Pancreas (tissue), 10 donors: ENCODE results near the gene SORBS2. TPM values are rescaled to one million over a fixed set of nuclear protein-coding genes. Genes with fewer than 3 reads are reported as not detected.

Source experiments
- ATAC-seq, 4 donors: fragments of 200-7000 bp; cut with Tn5 transposase; one replicate each; pipeline versions ENCODE4 v1.8.0 to v1.9.1; 2020; ENCODE audit warnings: mild to moderate bottlenecking in 4 of 4, moderate library complexity in 4 of 4
- DNase-seq, 6 donors: peaks; one replicate each; pipeline ENCODE4 v3.0.0-alpha.2; 2020
- FAIRE-seq: peaks from 2 replicates; lab custom pipeline; 2012; peaks lifted over from hg19 to GRCh38; lab: Jason Lieb, UNC
- H3K27ac ChIP-seq, 4 donors: fragments of 200-600 bp; sonication (generic); 1 replicate in 3 of 4; 2 replicates in 1 of 4; pipeline versions ENCODE4 v1.5.0 to v1.8.0; 2020
- H3K27me3 ChIP-seq, 4 donors: fragments of 200-600 bp; one replicate each; pipeline ENCODE4 v1.8.0; 2021
- H3K36me3 ChIP-seq, 3 donors: fragments of 200-600 bp; sonication (generic) in 1 of 3; one replicate each; pipeline versions ENCODE4 v1.5.0 to v1.8.0; 2020 to 2021
- H3K4me1 ChIP-seq, 3 donors: fragments of 200-600 bp; one replicate each; pipeline ENCODE4 v1.8.0; 2021
- H3K4me3 ChIP-seq, 4 donors: fragments of 200-600 bp; sonication (generic) in 2 of 4; one replicate each; pipeline versions ENCODE4 v1.5.0 to v1.8.0; 2020 to 2021
- H3K9me3 ChIP-seq, 4 donors: fragments of 200-600 bp; one replicate each; pipeline ENCODE4 v1.8.0; 2021
- WGBS, 2 donors: extraction: QIAGEN DNeasy Blood & Tissue Kit; methylation state at CpG; one replicate each; pipeline ENCODE4 v1.1.7; 2013; 5-methylcytosine and 5-hydroxymethylcytosine counted together
- intact Hi-C, 3 donors: fragments of 100-400 bp; cut with DNase I; formaldehyde crosslinking; loops; one replicate each; pipeline versions ENCODE4 v1.11.1 to v1.14.2; 2022
- polyA plus RNA-seq, 2 donors: library from polyadenylated mRNA; stranded (reverse); fragments of 200-250 nt; gene quantifications; one replicate each; pipeline ENCODE4 v1.2.3, GENCODE V29; 2013
- total RNA-seq, 6 donors: library from RNA; stranded (reverse); fragmentation: NEBNext Ultra II Directional in 4 of 6; extraction: Animal tissue kit (Norgen Biotek cat#: 25700) in 4 of 6; gene quantifications; one replicate each; pipeline versions ENCODE4 v1.2.1 to v1.2.4, GENCODE V29; 2021 to 2023
- TF ChIP-seq, protein P1 (sequence below), 4 donors: fragments of 200-600 bp; sonication (generic) in 3 of 4; IDR thresholded peaks; one replicate each; pipeline versions ENCODE4 v1.5.0 to v1.8.0; 2021; ENCODE audit warnings: antibody characterized with exemption in 4 of 4
- donor health status: healthy with polysubstance abuse.
- donor health status: DM: no; HTN: no; CAD: no; lungs with moderate emphysema.
- donor health status: DM: no; HTN: no; CAD: no.
- donor health status: control.
- donor health status: control.
- donor health status: Bipolar disorder and iron deficiency.
- donor health status: DM: yes; HTN: yes; CAD: no.
- donor health status: DM: no; HTN: no; CAD: no.
- donor health status: DM: no; HTN: no; CAD: no.
- donor health status: DM: yes; HTN: yes; CAD: no.

SORBS2 gene
- total and polyA plus RNA-seq, 8 donors: 61.7 to 245 (median 140) TPM

DNA sequence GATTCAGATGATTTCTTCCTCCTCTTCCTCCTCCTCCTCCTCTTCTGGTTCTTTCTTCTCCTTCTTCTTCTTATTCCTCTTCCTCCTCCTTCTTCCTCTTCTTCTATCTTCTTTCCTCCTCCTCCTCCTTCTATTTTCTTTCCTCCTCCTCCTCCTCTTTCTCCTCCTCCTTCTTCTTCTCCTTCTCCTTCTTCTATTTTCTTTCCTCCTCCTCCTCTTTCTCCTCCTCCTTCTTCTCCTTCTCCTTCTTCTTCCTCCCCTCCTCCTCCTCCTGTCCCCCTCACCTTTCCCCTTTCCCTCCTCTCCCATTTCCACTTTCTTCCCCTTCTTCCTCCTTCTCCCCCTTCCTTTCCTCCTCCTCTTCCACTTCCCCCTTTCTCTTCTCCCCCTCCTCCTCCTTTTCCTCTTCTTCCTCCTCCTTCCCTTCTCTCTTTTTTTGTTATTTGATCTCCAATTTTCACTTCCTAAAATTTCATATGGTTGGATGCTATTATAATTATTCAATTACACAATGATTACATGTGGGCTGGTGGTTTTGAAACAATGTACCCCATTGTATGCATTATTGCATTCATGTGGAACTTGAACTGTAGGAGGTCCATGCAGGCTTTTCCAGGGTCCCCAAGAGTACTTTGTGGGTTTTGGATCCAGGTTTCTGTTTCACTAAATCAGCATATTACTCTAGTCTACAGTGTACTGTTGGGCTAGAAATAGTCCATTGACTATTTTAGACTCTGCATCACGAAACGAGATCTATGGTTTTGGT, 68.1 kb downstream of the SORBS2 start:
- DNase-seq (no peak), ATAC-seq (no peak), FAIRE-seq (no peak)
- H3K27ac ChIP-seq: peak overlapping the region in 1 of 4 donors; percentile 17
- no peaks in the 10 kb centered on the region for H3K9me3 ChIP-seq
- no peaks in the 10 kb centered on the region for H3K36me3 ChIP-seq
- no peak overlapping the region for H3K4me3 ChIP-seq
- H3K27me3 ChIP-seq: no peaks in the 10 kb centered on the region
- TF ChIP-seq, protein P1, sequence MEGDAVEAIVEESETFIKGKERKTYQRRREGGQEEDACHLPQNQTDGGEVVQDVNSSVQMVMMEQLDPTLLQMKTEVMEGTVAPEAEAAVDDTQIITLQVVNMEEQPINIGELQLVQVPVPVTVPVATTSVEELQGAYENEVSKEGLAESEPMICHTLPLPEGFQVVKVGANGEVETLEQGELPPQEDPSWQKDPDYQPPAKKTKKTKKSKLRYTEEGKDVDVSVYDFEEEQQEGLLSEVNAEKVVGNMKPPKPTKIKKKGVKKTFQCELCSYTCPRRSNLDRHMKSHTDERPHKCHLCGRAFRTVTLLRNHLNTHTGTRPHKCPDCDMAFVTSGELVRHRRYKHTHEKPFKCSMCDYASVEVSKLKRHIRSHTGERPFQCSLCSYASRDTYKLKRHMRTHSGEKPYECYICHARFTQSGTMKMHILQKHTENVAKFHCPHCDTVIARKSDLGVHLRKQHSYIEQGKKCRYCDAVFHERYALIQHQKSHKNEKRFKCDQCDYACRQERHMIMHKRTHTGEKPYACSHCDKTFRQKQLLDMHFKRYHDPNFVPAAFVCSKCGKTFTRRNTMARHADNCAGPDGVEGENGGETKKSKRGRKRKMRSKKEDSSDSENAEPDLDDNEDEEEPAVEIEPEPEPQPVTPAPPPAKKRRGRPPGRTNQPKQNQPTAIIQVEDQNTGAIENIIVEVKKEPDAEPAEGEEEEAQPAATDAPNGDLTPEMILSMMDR (IDR thresholded peaks at IDR 0.05): no peak
- WGBS, 2 donors: 60 to 63% methylated on average over 2 of the region's 2 CpGs
- H3K4me1 ChIP-seq: peaks cover 19 to 34% (median 27%) of the 10 kb centered on the region in 3 donors
- intact Hi-C loops: no loop called here

DNA sequence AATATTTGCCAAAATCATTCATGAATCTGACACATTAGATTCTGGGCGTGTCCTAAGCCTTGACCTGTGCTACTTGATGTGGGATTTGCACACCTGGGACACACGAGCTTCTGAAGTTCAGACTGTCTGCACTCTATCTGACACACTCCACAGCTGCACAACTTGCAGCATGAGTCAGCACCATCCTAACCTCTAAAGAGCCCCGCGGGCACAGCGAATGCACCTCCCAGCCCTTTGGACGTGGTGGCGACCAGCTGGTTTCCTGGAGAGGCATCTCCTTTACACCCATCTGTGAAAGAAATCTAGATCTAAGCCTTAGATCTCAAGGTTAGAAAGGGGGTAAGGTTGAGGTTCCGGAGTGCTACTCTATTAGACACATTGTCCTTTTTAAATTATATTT, 69.2 kb downstream of the SORBS2 start:
- Histone ChIP-seq H3K27ac (peak overlapping the region in 1 of 4 donors; percentile 2), H3K36me3 (peaks cover 0 to 1% (median 0%) of the 10 kb centered on the region in 3 donors), H3K9me3 (no peaks in the 10 kb centered on the region), H3K4me1 (peaks cover 26 to 45% (median 27%) of the 10 kb centered on the region in 3 donors), H3K4me3 (no peak overlapping the region), H3K27me3 (no peaks in the 10 kb centered on the region)
- DNase-seq: peak in 4 of 6 donors; percentile 46 to 68 (median 60)
- TF ChIP-seq, protein P1 (IDR thresholded peaks at IDR 0.05): no peak
- 26 to 40% methylated on average over 8 of the region's 8 CpGs for WGBS, 2 donors
- peak; percentile 72 to 84 (median 79) for ATAC-seq
- FAIRE-seq: no peak
- intact Hi-C loops: no loop called here

DNA sequence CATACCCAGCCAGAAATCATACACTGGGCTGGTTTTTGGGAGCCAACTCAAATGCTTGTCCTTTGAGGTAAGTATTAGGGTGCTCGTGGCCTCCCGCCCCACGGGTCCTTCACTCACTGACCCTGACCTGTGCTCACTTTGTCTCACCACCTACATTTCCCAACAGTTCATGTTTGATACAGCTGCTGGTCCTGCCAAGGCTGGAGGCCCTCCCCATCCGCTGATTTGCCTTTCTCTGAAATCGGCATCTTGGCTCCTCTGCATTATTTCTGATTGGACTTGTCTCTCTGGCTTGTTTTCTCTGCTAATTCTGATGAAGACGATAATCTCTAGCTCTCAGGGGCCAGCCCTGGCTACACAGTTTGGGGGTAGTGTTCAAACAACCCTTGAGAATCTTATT, 70.2 kb downstream of the SORBS2 start:
- ATAC-seq (peak in 1 of 4 donors; percentile 20), DNase-seq (no peak), FAIRE-seq (no peak)
- intact Hi-C loops: no loop called here
- Histone ChIP-seq H3K4me1 (peaks cover 26 to 46% (median 27%) of the 10 kb centered on the region in 3 donors), H3K4me3 (no peak overlapping the region), H3K27me3 (no peaks in the 10 kb centered on the region), H3K9me3 (no peaks in the 10 kb centered on the region), H3K36me3 (peaks cover 0 to 6% (median 0%) of the 10 kb centered on the region in 3 donors), H3K27ac (no peak overlapping the region)
- TF ChIP-seq, protein P1 (IDR thresholded peaks at IDR 0.05): no peak
- 58 to 66% methylated on average over 6 of the region's 6 CpGs for WGBS, 2 donors

DNA sequence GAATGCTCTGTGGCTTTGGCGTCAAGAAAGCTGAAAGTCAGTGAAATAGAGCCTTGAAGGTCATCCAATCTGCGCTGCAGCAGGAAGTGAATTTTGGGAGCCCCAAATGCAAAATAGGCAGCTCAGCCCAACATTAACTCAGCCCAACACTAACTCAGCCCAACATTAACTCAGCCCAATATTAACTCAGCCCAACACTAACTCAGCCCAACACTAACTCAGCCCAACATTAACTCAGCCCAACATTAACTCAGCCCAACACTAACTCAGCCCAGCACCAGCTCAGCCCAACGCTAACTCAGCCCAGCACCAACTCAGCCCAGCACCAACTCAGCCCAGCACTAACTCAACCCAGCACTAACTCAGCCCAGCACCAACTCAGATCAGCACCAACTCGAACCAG, 71.5 kb downstream of the SORBS2 start:
- ATAC-seq (peak in 1 of 4 donors; percentile 40), FAIRE-seq (no peak), DNase-seq (peak in 1 of 6 donors; percentile 38)
- Histone ChIP-seq H3K9me3 (no peaks in the 10 kb centered on the region), H3K4me1 (peaks cover 27 to 59% (median 31%) of the 10 kb centered on the region in 3 donors), H3K4me3 (no peak overlapping the region), H3K27ac (peak overlapping the region in 1 of 4 donors; percentile 42), H3K27me3 (no peaks in the 10 kb centered on the region), H3K36me3 (peaks cover 0 to 6% (median 0%) of the 10 kb centered on the region in 3 donors)
- intact Hi-C loops: no loop called here
- WGBS, 2 donors: 63 to 69% methylated on average over 4 of the region's 4 CpGs
- TF ChIP-seq, protein P1 (IDR thresholded peaks at IDR 0.05): no peak

DNA sequence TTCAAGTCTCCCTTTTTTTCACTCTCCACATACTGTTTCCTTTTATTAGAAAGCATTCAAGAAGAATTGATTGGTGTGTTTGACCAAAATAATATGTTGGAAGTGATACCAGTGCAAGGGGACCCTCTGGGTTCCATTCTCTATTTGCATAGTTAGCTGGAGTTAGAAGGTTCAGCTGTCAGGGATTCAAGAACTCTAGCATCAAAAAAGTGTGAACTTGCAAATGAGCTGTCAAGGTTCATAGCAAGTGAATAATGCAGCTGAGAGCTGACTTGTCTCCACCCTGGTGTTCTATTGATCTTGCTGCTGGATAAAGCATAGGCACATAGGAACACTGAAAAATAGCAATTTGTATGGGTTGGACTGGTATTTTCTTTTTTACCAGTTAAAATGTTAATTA, 73.2 kb downstream of the SORBS2 start:
- FAIRE-seq (no peak), ATAC-seq (no peak), DNase-seq (no peak)
- H3K27me3 ChIP-seq: no peaks in the 10 kb centered on the region
- no peaks in the 10 kb centered on the region for H3K9me3 ChIP-seq
- no peak overlapping the region for H3K4me3 ChIP-seq
- intact Hi-C loops: no loop called here
- TF ChIP-seq, protein P1 (IDR thresholded peaks at IDR 0.05): no peak
- H3K4me1 ChIP-seq: peaks cover 27 to 53% (median 32%) of the 10 kb centered on the region in 3 donors
- H3K27ac ChIP-seq: peak overlapping the region in 2 of 4 donors; percentile 29 to 38
- H3K36me3 ChIP-seq: peaks cover 0 to 6% (median 0%) of the 10 kb centered on the region in 3 donors
